Measurements from ENCODE around the gene DNAJB11.
"Not testable (repeated sequence)": the region's sequence is repeated elsewhere in the genome, so short reads cannot be mapped to it uniquely, and the experiment has no call there.

The DNAJB11 gene

DNA sequence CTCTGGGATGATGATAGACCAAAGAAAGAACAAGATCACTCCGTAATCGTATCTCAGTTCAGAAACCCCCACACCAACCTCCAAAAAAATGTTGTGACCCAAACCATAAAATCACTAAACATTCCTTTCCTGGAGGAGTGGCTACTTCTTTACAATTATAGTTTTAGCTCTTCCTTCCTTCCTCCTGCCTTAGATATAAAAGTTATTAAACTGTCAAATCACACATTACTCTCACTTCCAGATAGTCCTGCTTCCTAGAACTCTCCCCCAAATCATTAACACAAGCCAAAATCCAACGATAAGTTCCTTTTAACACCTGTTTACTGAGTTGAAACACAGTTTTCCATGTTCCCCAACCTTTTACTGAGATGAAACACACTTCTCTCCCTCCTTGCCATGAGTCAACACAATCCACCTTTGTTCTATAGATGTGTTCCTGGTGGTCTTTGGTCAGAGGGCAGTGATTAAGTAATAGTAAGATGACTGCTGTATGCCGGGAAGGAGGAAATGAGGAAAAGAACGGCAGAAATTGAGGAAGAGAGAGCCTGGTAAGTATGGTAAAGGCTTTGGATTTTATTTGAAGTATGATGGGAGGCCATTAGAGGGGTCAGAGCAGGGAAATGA lies 18.0 kb upstream of the DNAJB11 start:
- no peak for DNase-seq

DNA sequence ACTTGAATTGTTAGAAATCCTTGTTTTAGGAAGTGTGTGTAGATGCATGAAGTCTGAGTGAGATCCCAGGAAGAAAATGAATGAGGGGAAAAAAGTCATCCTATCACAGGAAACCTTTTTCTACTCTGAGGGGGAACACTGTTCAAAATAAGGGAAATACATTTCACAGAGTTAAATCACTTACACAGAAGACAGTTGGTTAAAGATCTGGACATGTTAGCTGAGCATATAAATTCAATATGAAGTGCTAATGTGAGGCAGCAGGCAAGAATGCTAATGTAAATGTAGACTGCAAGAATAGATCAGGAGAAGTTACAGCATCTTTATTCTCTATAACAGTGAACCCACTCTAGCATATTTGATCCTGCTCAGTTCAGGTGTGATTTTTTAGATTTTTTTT lies 5.9 kb upstream of the DNAJB11 start:
- DNase-seq, result no peak

DNA sequence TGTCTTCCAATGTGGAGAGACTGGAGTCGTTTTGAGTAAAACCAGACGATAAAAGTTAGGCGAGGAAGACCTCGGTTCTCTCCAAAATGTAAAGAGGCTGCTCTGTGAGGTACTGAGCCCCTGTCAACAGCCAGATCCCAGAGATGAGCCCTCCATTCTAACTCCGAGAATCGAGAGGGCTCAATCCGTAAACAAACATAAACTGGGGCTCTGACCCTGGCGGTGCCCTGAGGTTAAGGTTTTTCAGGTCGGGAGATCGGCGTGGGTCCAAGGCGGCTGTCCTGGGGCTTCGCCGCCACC lies 3.8 kb upstream of the DNAJB11 start:
- no peak for DNase-seq

DNA sequence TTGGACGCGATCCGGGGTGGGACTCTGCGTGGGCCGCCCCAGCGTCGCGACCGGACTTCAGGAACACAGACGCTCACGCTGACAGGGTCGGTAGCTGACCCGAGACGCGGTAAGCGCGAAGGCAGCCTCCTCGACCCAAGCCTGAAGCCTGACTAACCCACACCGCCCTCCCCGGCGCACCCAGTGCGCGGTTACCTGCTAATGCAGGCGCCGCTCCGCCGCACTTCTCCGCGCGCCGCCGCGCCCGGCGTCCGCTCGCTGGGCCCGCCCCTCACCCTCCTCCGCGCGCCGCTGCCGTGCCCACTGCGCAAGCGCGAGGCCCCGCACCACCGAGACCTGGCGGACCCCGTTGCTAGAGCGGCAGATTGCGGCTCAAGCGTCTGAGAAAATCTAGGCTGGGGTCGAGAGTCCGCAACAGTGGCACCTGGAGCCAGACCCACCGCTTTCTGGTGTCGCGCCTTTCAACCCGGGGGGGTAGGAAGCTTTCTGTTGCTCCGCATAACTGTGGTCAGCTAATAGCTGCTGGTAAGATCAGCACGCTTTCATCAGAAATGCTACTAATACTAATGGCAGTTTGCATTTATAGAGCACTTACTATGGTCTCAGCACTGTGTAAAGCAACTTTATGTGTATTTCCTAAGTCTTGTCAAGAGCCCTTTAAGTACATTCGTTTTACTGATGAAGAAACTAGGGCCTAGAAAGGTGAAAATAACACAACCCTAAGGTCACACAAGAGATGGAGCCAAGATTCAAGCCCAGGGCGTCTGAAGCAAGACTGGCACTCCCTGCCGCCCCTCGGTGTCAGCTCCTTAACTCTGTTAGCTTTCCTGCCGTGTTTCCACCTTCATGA lies 3.2 kb upstream of the DNAJB11 start, which contains the start of gene TBCCD1:
TSS of gene TBCCD1 (minus strand) at position 268 of the 850 bp plus-strand sequence. CDS start 3,010 bp downstream, outside the sequence.
- peak; percentile 74 for DNase-seq

DNA sequence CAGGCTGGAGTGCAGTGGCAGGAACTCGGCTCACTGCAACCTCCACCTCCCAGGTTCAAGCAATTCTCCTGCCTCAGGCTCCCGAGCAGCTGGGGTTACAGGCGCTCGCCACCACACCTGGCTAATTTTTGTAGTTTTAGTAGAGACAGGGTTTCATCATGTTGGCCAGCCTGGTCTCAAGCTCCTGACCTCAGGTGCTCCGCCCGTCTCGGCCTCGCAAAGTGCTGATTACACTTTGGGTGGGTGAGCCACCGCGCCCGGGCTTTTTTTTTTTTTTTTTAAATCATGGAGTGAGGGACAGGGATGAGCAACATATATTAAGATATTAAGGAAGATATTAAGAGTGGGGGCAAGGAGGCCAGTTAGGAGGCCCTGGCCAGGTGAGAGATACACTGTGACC lies 1.2 kb upstream of the DNAJB11 start:
- DNase-seq, result not testable (repeated sequence)

DNA sequence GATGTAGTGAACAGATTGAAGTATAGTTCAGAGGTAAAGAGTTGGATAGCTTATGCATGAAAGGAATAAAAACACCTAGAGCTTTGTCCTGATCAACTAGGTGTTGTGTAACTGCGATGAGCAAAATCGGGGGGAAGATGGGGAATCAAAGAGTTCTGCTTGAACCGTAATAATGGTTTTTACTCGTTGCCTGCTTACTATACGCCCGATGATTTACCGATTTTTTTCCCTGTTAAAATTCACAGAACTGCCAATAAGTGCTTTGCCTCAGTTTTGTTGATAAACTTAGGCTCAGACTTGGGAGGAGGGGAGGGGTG lies 783 bp upstream of the DNAJB11 start:
- no peak for DNase-seq

DNA sequence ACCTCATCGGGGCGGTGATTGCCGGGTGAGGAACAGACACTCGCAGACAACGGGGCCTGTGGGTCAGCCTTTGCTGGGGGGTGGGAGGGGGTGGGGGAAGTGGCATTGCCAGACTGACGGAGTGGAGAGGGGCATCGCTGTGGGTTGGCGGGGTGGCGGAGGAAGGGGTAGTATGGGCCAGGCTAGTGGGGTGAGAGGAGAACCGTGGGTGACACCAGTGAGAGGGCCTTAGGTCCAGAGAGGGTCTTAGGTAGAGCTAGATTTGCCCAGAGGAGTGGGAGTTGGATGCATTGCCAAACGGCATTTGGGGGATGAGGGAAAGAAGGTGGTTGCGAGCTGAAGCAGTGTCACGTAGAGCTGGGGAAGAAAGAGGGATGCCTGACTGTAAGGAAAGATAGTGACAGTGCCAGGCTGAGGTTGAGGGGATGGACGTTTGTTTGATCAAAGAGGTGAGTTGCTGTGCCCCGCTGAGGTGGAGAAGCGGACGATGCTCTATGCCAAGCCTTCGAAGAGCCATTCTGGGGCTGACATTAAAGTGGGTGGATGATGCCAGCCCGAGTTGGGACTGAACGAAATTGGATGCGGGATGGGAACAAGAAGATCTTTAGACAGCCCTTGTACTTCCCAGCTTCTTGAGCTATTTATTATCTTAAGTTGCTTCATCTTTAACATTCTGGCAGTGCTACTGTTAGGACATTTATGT lies 572 bp downstream of the DNAJB11 start:
- no peak for DNase-seq

DNA sequence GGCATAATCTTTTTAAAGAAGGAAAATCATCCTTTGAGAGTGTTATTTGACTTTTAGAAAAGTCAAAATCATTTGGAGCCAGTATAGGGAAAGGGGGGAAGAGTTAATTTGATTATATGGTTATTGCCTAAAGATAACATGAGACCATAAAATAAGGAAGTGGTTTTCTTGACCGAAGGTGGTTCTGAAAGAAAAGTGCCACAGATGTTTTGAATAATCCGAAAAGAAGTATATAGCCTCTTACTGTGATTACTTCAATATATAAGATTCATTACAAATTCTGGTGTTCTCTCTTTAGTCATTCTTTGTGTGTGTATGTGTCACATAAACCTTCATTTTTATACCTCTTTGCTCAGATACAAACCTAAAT lies 1.1 kb downstream of the DNAJB11 start:
- DNase-seq, result no peak

DNA sequence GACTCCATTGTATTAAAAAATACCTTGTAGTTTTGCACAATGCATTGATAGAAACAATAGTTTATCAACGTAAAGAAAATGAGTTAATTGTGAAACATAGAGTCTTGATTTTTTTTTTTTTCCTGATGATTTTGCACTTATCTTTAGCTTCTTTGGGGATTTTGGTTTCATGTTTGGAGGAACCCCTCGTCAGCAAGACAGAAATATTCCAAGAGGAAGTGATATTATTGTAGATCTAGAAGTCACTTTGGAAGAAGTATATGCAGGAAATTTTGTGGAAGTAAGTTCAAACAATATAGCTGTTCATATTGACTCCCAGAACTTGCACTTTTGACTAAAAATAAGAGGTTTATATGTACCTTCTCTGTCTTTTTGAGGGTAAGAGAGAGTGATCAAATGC lies 7.0 kb downstream of the DNAJB11 start:
- no peak for DNase-seq

DNA sequence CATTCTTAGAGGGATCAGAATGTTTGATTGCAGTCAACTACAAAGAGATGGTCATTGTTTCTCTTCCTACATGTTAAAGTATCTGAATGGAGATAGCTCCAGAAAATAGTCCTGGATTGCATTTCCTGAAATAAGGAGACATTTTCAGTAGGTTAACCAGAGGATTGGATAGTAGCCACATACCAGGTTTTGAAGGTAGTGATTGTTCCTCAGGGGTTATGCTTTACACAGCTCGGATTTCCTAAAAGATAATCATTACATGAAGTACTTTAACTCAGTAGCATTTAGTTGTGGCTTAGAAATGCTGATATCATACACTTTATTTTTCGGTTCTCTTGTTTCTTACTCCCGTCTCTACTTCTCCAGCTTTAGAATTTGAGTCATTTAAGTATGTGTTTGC lies 10.3 kb downstream of the DNAJB11 start:
- DNase-seq, result no peak

DNA sequence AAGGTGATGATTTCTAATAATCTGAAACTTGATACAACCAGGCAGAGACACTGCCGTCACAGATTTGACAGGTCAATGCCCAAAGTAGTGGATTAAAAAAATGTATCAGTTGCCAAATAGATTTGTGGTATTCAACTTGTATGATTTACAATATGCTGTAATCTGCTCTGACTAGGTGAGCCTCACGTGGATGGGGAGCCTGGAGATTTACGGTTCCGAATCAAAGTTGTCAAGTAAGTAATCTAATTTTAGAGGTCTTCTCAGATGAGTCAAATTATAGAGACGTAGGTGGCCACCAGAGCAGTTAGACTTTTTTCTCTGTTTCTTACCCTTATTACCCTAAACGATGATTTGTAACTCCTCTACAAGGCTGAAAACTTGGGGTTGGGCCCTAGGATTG lies 12.0 kb downstream of the DNAJB11 start:
- DNase-seq, result no peak

DNA sequence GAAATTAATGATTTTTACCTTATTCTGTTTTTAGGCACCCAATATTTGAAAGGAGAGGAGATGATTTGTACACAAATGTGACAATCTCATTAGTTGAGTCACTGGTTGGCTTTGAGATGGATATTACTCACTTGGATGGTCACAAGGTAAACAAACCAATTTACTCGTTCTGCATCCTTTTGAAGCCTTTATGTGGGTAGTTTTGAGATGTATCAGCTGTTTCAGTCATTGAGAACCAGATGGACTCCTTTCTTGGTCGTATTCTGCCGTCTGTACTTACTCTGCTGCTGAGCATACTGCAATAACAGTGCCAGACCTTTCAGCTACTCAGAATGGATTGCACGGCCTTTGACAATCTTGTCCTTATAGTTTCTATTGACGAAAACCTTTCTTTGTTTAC lies 13.3 kb downstream of the DNAJB11 start:
- no peak for DNase-seq

DNA sequence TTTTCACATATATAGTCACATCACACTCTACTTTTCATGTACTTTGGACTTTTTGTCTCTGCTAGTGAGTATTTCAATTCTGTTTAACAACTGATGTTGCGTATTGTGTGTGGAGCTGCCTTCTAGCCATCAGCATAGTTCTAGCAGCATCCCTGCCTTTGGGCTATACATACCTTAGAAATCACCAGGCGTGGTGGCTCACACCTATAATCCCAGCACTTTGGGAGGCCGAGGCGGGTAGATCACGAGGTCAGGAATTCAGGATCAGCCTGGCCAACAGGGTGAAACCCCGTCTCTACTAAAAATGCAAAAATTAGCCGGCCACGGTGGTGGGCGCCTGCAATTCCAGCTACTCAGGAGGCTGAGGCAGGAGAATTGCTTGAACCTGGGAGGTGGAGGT lies 15.7 kb downstream of the DNAJB11 start:
- DNase-seq, result not testable (repeated sequence)

DNA sequence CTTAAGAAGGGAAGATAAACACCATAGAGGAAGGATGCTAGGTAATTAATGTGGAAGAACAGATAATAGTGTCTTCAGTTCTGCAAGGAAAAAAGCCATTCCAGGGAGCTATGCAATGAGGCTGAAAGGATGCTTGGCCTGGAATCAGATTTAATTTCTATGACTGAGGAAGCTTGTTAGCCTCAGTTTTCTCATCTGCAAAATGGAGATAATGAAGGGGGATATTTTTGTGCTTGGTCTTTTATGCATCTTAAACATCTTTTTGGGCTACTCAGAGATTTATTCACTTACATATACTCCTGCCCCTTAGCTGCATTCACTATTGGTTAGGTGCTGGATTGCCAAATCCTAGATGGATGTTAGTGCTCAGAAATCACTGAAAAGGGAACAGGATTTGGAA lies 16.7 kb downstream of the DNAJB11 start:
- DNase-seq, result no peak

DNA sequence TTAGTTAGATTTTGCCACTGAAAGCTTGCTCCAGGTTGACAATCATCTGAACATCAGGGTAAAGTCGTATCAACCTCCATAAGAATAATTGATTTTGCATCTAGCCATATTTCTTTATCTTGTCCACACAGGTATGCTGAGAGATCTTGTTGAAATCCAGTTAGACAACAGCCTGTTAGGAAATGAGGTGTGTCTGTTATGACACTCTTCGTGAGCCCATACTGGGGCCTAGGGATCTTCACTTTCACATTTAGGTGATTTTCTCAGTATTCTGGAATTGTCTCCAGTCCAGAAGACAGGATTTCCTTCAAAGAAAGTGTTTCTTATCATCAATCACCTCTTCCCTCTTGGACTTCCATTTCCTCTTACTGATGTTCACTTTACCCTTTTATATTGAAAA lies 18.1 kb downstream of the DNAJB11 start:
- DNase-seq, result no peak

DNA sequence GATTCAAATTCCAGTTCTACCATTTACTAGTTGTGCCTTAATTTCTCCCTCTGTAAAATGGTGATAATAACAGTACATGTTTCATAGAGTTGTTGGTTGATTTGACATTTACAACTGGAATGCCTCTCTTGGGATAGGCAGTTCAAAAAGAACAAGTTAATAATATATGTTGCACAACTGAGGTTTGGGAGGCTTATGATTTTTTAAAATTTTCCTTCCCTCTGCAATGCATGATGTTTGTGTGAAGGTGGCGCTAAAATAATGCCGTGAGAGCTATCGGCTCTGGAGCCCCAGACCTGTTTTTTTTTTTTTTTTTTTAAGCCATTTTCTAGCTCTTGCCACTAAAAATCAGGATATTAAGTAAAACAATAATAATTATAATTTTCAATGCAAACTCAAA lies 18.6 kb downstream of the DNAJB11 start:
- DNase-seq, result no peak

DNA sequence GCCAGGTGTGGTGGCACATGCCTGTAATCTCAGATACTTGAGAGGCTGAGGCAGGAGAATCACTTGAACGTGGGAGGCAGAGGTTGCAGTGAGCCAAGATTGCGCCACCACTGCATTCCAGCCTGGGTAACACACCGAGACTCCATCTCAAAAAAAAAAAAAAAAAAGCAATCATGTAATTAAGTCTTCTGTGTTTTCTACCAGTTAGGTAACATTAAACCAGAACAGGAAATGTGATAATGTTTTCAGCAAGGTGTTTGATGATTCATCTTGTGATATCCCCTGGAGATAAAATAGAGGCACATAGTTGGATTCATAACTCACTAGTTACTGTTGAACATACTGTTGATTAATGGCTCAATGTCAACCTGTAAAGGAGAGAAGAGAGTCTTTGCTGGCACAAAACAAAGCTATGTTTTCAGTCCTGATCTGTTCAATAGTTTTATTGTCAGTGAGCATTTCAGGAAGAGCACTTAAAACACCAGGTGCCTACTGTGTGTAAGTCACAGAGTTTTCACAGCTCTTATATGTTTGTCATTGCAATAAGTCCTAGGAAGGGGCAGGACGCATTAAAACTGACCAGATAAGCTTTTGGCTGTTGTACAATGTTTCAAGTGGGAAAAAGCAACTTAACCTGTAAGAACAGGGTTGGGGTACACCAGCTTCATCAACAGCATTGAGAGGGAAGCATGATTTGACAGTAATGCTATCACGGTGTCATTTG lies 19.5 kb downstream of the DNAJB11 start:
- no peak for DNase-seq

DNA sequence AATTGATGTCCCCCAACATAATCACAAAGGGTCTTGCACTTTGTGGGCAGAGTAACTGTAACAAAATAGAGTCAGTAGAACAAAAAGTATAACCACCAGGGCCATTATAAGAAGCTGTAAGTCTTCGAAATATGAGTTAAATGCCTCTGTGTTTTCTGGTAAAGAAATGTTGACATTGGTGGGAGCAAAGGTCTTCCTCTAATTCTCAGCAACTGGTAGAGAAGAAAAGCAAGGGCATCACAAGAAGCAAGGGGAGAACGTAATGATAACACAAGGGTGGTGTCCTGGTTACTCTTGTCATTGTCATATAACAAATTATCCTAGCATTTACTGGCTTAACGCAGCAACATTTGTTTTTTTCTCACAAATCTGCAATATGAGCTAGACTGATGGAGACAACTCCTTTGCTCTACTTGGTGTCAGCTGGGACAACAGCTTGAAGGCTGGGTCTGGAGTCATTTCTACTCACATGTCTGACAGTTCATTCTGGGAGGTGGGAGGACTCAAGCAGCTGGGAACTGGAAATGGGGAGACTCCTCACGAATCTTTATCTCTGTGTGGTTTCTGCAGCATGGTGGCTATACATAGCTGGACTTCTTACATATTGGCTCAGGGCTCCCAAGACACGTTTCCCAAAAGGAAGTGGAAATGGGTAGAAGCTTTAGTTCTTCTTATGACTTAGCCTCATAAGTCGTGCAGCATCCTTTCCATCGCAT lies 20.2 kb downstream of the DNAJB11 start:
- DNase-seq, result no peak

DNA sequence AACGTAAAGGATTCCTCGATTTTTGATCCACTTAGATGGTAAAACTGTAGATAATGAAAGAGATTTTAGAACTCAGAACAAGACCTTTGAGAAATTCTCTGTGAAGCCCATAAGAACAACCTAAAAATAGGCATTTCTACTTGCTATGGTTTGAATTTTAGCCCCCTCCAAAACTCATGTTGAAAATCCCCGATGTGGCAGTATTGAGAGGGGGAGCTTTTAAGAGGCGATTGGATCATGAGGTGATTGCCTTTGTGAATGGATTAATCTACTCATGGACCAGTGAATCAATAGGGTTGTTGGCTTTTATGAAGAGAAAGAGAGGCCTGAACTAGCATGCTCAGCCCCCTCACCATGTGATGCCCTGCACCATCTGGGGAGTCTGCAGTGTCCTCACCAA lies 22.2 kb downstream of the DNAJB11 start:
- DNase-seq, result no peak

DNA sequence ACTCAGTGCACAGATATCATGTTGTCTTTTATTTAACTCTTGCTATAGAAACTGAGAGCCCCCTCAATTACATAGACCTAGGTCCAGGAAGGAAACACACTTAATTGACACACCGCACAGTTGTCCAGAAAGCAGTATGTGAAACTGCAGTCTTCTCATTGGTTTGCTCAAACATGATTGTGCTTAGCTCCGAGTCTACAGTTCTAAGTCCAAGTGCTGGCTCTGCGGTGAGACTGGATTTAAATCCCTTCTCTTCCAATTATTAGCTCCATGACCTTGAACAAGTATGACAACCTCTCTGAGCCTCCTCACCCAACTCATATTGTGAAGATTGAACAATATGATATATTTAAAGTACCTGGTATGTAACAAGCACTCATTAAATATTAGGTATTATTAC lies 23.3 kb downstream of the DNAJB11 start:
- DNase-seq, result no peak

DNA sequence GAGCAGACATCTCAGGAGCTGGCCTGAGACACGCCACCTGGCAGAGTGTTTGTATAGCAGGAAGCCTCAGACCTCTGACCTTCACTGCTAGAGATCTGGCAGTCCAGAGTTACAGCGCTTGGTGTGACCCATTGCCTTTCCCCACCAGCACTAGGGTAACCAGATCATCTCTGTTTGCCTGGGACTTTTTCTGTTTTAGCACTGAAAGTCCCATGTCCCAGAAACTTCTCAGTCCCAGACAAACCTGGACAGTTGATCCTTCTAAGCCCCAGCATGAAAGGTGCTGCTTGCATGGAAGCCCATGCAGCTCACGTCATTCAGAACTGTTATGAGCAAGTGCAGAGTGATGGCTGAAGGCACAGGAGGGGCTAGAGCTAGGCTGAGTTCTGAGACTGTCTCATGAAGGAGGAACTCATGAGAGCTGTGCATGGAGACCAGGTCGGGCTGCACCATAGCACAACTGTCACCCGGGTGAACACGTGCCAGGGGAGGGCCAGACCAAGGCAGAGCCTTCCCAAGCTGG lies 24.1 kb downstream of the DNAJB11 start:
- no peak for DNase-seq

DNA sequence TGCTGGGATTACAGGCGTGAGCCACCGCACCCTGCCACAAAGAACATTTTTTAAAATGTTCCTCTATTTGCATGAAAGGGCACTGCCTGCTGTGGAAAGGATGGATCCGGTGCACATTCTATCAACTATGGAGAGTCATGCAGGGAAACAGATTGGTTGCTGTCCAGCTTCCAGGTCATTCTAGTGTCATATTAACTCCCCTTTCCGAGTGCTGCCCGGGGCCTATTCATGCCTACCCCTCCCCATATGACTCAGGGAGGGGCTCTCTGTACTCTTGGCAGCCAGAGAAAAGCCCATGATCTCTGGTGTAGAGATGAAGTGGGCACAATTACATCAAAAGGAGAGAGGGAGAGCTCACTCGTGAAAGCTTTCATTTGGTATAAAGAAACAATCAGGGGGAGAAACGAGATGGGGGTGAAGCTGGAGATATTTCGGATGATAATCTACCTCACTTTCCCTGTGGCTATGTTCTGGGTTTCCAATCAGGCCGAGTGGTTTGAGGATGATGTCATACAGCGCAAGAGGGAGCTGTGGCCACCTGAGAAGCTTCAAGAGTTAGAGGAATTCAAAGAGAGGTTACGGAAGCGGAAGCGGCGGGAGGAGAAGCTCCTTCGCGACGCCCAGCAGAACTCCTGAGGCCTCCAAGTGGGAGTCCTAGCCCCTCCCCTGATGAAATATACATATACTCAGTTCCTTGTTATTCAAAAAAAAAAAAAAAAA lies 26.2 kb downstream of the DNAJB11 start:
- no peak for DNase-seq
